Caco-2 (cell line): ENCODE measurements around the gene KNG1. TPM values are rescaled to one million over a fixed set of nuclear protein-coding genes. Genes with fewer than 3 reads are reported as not detected.

Experiments used
- BruUV-seq: library from RNA; stranded (reverse); fragments of 400-500 nt; replicated peaks from 2 replicates; lab custom pipeline; 2021; lab: Mats Ljungman, UMichigan
- CTCF ChIA-PET: fragments of 300-600 bp; sonication (Branson Sonifier 250); formaldehyde crosslinking; loops from one replicate; lab custom pipeline; 2022; ENCODE audit warnings: antibody characterized with exemption; lab: Charles Lee
- POLR2A ChIA-PET: fragments of 300-600 bp; sonication (Branson Sonifier 250); formaldehyde crosslinking; loops from one replicate; lab custom pipeline; 2022; ENCODE audit warnings: antibody characterized with exemption; lab: Charles Lee
- DNase-seq, 2 experiments: peaks; one replicate each; pipeline versions ENCODE4 v3.0.0 to v3.0.0-alpha.2; 2020 to 2022
- H3K27me3 ChIP-seq: replicated peaks from 2 replicates; pipeline ENCODE4 v1.6.0; 2011; ENCODE audit warnings: low read length; ENCODE audit not compliant: control insufficient read depth, insufficient read depth
- H3K36me3 ChIP-seq: 2 replicates; pipeline ENCODE4 v1.5.1; 2011; ENCODE audit warnings: low read length; ENCODE audit not compliant: control insufficient read depth, insufficient read depth
- H3K4me1 ChIP-seq: fragments of 250-450 bp; sonication (Bioruptor Pico); 2 replicates; pipeline ENCODE4 v1.5.1; 2020; ENCODE audit warnings: mild to moderate bottlenecking
- H3K4me3 ChIP-seq: 2 replicates; pipeline ENCODE4 v1.5.1; 2011; ENCODE audit warnings: low read depth, mild to moderate bottlenecking, control low read depth, low read length
- H3K9me3 ChIP-seq: fragments of 250-450 bp; sonication (Bioruptor Pico); 2 replicates; pipeline ENCODE4 v1.5.1; 2020; ENCODE audit warnings: mild to moderate bottlenecking, moderate library complexity
- H3K27ac Mint-ChIP-seq: one replicate; pipeline ENCODE4 v1.8.0; 2022; ENCODE audit warnings: mixed read lengths; ENCODE audit not compliant: unreplicated experiment
- H3K27me3 Mint-ChIP-seq: one replicate; pipeline ENCODE4 v1.8.0; 2022; ENCODE audit warnings: mixed read lengths; ENCODE audit not compliant: insufficient read depth, unreplicated experiment
- H3K36me3 Mint-ChIP-seq: one replicate; pipeline ENCODE4 v1.8.0; 2022; ENCODE audit warnings: mild to moderate bottlenecking, mixed read lengths; ENCODE audit not compliant: insufficient read depth, unreplicated experiment
- H3K4me1 Mint-ChIP-seq: one replicate; pipeline ENCODE4 v1.8.0; 2022; ENCODE audit warnings: low read depth, mixed read lengths; ENCODE audit not compliant: unreplicated experiment
- H3K4me3 Mint-ChIP-seq: one replicate; pipeline ENCODE4 v1.8.0; 2022; ENCODE audit warnings: mild to moderate bottlenecking, moderate library complexity, mixed read lengths; ENCODE audit not compliant: unreplicated experiment
- H3K9me3 Mint-ChIP-seq: one replicate; pipeline ENCODE4 v1.8.0; 2022; ENCODE audit warnings: mixed read lengths; ENCODE audit not compliant: unreplicated experiment
- CTCF ChIP-seq, 2 experiments: fragments of 200-600 bp in 1 of 2; IDR thresholded peaks; 1 replicate in 1 of 2; 2 replicates in 1 of 2; pipeline versions ENCODE4 v1.5.1 to v1.8.0; 2011 to 2022; ENCODE audit warnings: antibody characterized with exemption in 1 of 2, control low read depth in 1 of 2, inconsistent platforms in 1 of 2, low read depth in 1 of 2, low read length in 1 of 2, mild to moderate bottlenecking in 1 of 2, moderate library complexity in 1 of 2; ENCODE audit not compliant: insufficient read depth in 1 of 2, severe bottlenecking in 1 of 2, unreplicated experiment in 1 of 2
- intact Hi-C: fragments of 100-400 bp; cut with micrococcal nuclease; formaldehyde crosslinking; loops from one replicate; pipeline ENCODE4 v1.10.0; 2022; ENCODE audit not compliant: unreplicated experiment
- total RNA-seq: library from RNA; stranded (reverse); gene quantifications from 2 replicates; pipeline ENCODE4 v1.2.3, GENCODE V29; 2022

The KNG1 gene
- total RNA-seq, 1 experiment from 2014 or later: 9.5 TPM

GRCh38 chr3:186691676-186692075, 25.5 kb upstream of the KNG1 start:
- peaks cover 12% of the 10 kb centered on the region for H3K4me1 Mint-ChIP-seq
- no peak for TF ChIP-seq CTCF (IDR thresholded peaks at IDR 0.05; ENCODE audit: insufficient read depth in 1 of 2, low read depth in 1 of 2, low read length in 1 of 2, severe bottlenecking in 1 of 2, unreplicated experiment in 1 of 2)
- Histone ChIP-seq H3K9me3 (no peaks in the 10 kb centered on the region), H3K4me3 (no peak overlapping the region), H3K36me3 (no peaks in the 10 kb centered on the region), H3K4me1 (peaks cover 6% of the 10 kb centered on the region; the same call in 1 of the 2 replicates), H3K27me3 (no peaks in the 10 kb centered on the region)
- no TSS peak for BruUV-seq
- H3K36me3 Mint-ChIP-seq: no peaks in the 10 kb centered on the region
- H3K27me3 Mint-ChIP-seq: no peaks in the 10 kb centered on the region
- no peak for DNase-seq
- ChIA-PET CTCF (no interaction called here), POLR2A (no interaction called here)
- no peak overlapping the region for H3K27ac Mint-ChIP-seq
- intact Hi-C loops: no loop called here
- peaks cover 11% of the 10 kb centered on the region for H3K9me3 Mint-ChIP-seq
- H3K4me3 Mint-ChIP-seq: no peak overlapping the region

DNA sequence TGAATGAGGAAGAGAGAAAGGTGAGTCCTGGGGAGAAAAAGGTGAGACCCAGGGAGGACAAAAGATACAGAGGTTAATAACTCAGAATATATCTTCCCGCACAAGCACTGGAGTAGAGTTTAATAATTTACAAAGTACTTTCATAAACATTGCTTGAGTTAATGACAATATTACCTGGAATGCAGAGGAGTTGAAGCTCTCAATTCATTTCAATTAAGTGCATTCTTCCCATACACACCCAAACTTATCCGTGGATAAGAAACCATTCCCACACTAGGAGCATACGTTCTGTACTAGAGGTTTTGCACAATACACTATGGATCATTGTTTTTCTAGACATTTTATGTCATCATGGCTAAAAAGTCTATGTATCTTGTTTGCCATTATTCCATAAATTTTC, 23.3 kb upstream of the KNG1 start:
- peaks cover 6% of the 10 kb centered on the region; the same call in 1 of the 2 replicates for H3K4me1 ChIP-seq
- H3K4me3 Mint-ChIP-seq: no peak overlapping the region
- BruUV-seq: no TSS peak
- peaks cover 12% of the 10 kb centered on the region for H3K4me1 Mint-ChIP-seq
- intact Hi-C loops: no loop called here
- no peak for TF ChIP-seq CTCF (IDR thresholded peaks at IDR 0.05; ENCODE audit: insufficient read depth in 1 of 2, low read depth in 1 of 2, low read length in 1 of 2, severe bottlenecking in 1 of 2, unreplicated experiment in 1 of 2)
- H3K27me3 Mint-ChIP-seq: no peaks in the 10 kb centered on the region
- ChIA-PET CTCF (no interaction called here), POLR2A (no interaction called here)
- no peaks in the 10 kb centered on the region for H3K9me3 ChIP-seq
- no peaks in the 10 kb centered on the region for H3K36me3 ChIP-seq
- H3K9me3 Mint-ChIP-seq: peaks cover 10% of the 10 kb centered on the region
- H3K36me3 Mint-ChIP-seq: no peaks in the 10 kb centered on the region
- no peaks in the 10 kb centered on the region for H3K27me3 ChIP-seq
- no peak overlapping the region for H3K27ac Mint-ChIP-seq
- DNase-seq: no peak
- no peak overlapping the region for H3K4me3 ChIP-seq

GRCh38 chr3:186694288-186695032, 22.7 kb upstream of the KNG1 start:
- no peak for DNase-seq
- no TSS peak for BruUV-seq
- no peaks in the 10 kb centered on the region for H3K27me3 ChIP-seq
- no peaks in the 10 kb centered on the region for H3K36me3 ChIP-seq
- H3K4me3 ChIP-seq: no peak overlapping the region
- H3K9me3 ChIP-seq: no peaks in the 10 kb centered on the region
- Mint-ChIP-seq H3K36me3 (no peaks in the 10 kb centered on the region), H3K27ac (no peak overlapping the region), H3K27me3 (no peaks in the 10 kb centered on the region), H3K4me1 (peaks cover 12% of the 10 kb centered on the region), H3K9me3 (peaks cover 10% of the 10 kb centered on the region), H3K4me3 (no peak overlapping the region)
- peaks cover 6% of the 10 kb centered on the region; the same call in 1 of the 2 replicates for H3K4me1 ChIP-seq
- POLR2A ChIA-PET: no interaction called here
- CTCF ChIA-PET: no interaction called here
- intact Hi-C loops: no loop called here
- no peak for TF ChIP-seq CTCF (IDR thresholded peaks at IDR 0.05; ENCODE audit: insufficient read depth in 1 of 2, low read depth in 1 of 2, low read length in 1 of 2, severe bottlenecking in 1 of 2, unreplicated experiment in 1 of 2)
